IMR-90 (cell line): ENCODE results near the gene LARP4B. TPM values are rescaled to one million over a fixed set of nuclear protein-coding genes. Genes with fewer than 3 reads are reported as not detected.

ENCODE experiments used
- ATAC-seq: fragments of 200-7000 bp; cut with Tn5 transposase; 2 replicates; pipeline ENCODE4 v1.9.1; 2020; ENCODE audit warnings: low read depth, mild to moderate bottlenecking, moderate library complexity
- BruUV-seq: library from RNA; stranded (reverse); fragments of 400-500 nt; replicated peaks from 2 replicates; lab custom pipeline; 2021; lab: Mats Ljungman, UMichigan
- CTCF ChIA-PET: fragments of 300-600 bp; formaldehyde crosslinking; extraction: SDS; loops from one replicate; lab custom pipeline; 2021; ENCODE audit warnings: antibody characterized with exemption; lab: Yijun Ruan, JAX
- POLR2A ChIA-PET: fragments of 300-600 bp; sonication (Branson Sonifier 250); formaldehyde crosslinking; loops from one replicate; lab custom pipeline; 2022; ENCODE audit warnings: antibody characterized with exemption; ENCODE audit not compliant: unreplicated experiment; lab: Charles Lee
- DNase-seq: peaks from one replicate; pipeline ENCODE4 v3.0.0; 2013
- H2AFZ ChIP-seq: replicated peaks from 2 replicates; pipeline ENCODE3; 2013; ENCODE audit warnings: low read length, mild to moderate bottlenecking; ENCODE audit not compliant: poor library complexity
- H2AK5ac ChIP-seq: 2 replicates; pipeline ENCODE4 v1.6.1; 2013; ENCODE audit warnings: low read depth, low read length, inconsistent platforms
- H2AK9ac ChIP-seq: replicated peaks from 2 replicates; pipeline ENCODE3; 2013; ENCODE audit warnings: mild to moderate bottlenecking, low read depth, low read length, moderate library complexity; ENCODE audit not compliant: poor library complexity
- H2BK120ac ChIP-seq: 2 replicates; pipeline ENCODE4 v1.6.1; 2013; ENCODE audit warnings: low read depth, low read length, inconsistent platforms
- H2BK15ac ChIP-seq: 3 replicates; pipeline ENCODE4 v1.6.1; 2013; ENCODE audit warnings: low read depth, low read length, inconsistent platforms
- H2BK20ac ChIP-seq: 2 replicates; pipeline ENCODE4 v1.6.1; 2013; ENCODE audit warnings: low read depth, mild to moderate bottlenecking, inconsistent platforms, low read length, moderate library complexity
- H2BK5ac ChIP-seq: 2 replicates; pipeline ENCODE4 v1.6.1; 2013; ENCODE audit warnings: mild to moderate bottlenecking, low read depth, low read length, inconsistent platforms; ENCODE audit not compliant: poor library complexity, severe bottlenecking
- H3K14ac ChIP-seq: replicated peaks from 2 replicates; pipeline ENCODE4 v1.6.1; 2013; ENCODE audit warnings: low read depth, low read length, inconsistent platforms
- H3K18ac ChIP-seq: 2 replicates; pipeline ENCODE4 v1.6.1; 2013; ENCODE audit warnings: low read depth, low read length, control low read depth
- H3K23ac ChIP-seq: 2 replicates; pipeline ENCODE4 v1.6.1; 2013; ENCODE audit warnings: low read depth, low read length, inconsistent platforms
- H3K27ac ChIP-seq: 2 replicates; pipeline ENCODE4 v1.5.1; 2013; ENCODE audit warnings: mild to moderate bottlenecking, control low read depth, low read length; ENCODE audit not compliant: insufficient read depth
- H3K27me3 ChIP-seq: 2 replicates; pipeline ENCODE4 v1.6.1; 2013; ENCODE audit warnings: low read length; ENCODE audit not compliant: control insufficient read depth, insufficient read depth
- H3K36me3 ChIP-seq: 2 replicates; pipeline ENCODE4 v1.6.1; 2013; ENCODE audit warnings: low read length, mixed read lengths; ENCODE audit not compliant: control insufficient read depth, insufficient read depth
- H3K4ac ChIP-seq: 2 replicates; pipeline ENCODE4 v1.6.1; 2013; ENCODE audit warnings: low read depth, low read length, inconsistent platforms
- H3K4me1 ChIP-seq: 2 replicates; pipeline ENCODE4 v1.6.1; 2013; ENCODE audit warnings: low read length, mixed read lengths; ENCODE audit not compliant: control insufficient read depth, insufficient read depth
- H3K4me2 ChIP-seq: 2 replicates; pipeline ENCODE4 v1.6.1; 2013; ENCODE audit warnings: low read depth, mild to moderate bottlenecking, control low read depth, low read length, moderate library complexity
- H3K4me3 ChIP-seq: 2 replicates; pipeline ENCODE4 v1.5.1; 2013; ENCODE audit warnings: low read depth, mild to moderate bottlenecking, control low read depth, low read length, moderate library complexity; ENCODE audit not compliant: insufficient read depth
- H3K56ac ChIP-seq: 2 replicates; pipeline ENCODE4 v1.6.1; 2013; ENCODE audit warnings: low read length, inconsistent platforms; ENCODE audit not compliant: insufficient read depth; ENCODE audit errors: extremely low read depth
- H3K79me1 ChIP-seq, 2 experiments: 2 replicates each; pipeline ENCODE4 v1.6.1; 2013; ENCODE audit warnings: low read length in 2 of 2, inconsistent platforms in 1 of 2, low read depth in 1 of 2
- H3K9ac ChIP-seq: 2 replicates; pipeline ENCODE4 v1.6.1; 2013; ENCODE audit warnings: low read depth, low read length, control low read depth
- H3K9me1 ChIP-seq: 2 replicates; pipeline ENCODE4 v1.6.1; 2013; ENCODE audit warnings: low read length, inconsistent platforms; ENCODE audit not compliant: insufficient read depth
- H3K9me3 ChIP-seq: 2 replicates; pipeline ENCODE4 v1.6.1; 2013; ENCODE audit warnings: low read length; ENCODE audit not compliant: control insufficient read depth, insufficient read depth
- H4K20me1 ChIP-seq: 2 replicates; pipeline ENCODE4 v1.6.1; 2013; ENCODE audit warnings: low read length, inconsistent platforms; ENCODE audit not compliant: insufficient read depth
- H4K5ac ChIP-seq: 2 replicates; pipeline ENCODE4 v1.6.1; 2013; ENCODE audit warnings: mild to moderate bottlenecking, low read depth, low read length, control low read depth
- H4K8ac ChIP-seq, 2 experiments: 2 replicates each; pipeline ENCODE4 v1.6.1; 2013; ENCODE audit warnings: low read depth in 2 of 2, low read length in 2 of 2, control low read depth in 1 of 2, inconsistent platforms in 1 of 2
- H4K91ac ChIP-seq: 2 replicates; pipeline ENCODE4 v1.6.1; 2013; ENCODE audit warnings: low read depth, low read length, inconsistent platforms; ENCODE audit not compliant: insufficient read depth
- BHLHE40 ChIP-seq: fragments of 150-350 bp; IDR thresholded peaks from 2 replicates; pipeline ENCODE4 v1.6.1; 2016; ENCODE audit warnings: mild to moderate bottlenecking, low read depth, low read length
- FOS ChIP-seq: fragments of 150-350 bp; IDR thresholded peaks from 2 replicates; pipeline ENCODE4 v1.6.1; 2016; ENCODE audit warnings: low read depth, low read length
- MAZ ChIP-seq: IDR thresholded peaks from 2 replicates; pipeline ENCODE4 v1.6.1; 2012; ENCODE audit warnings: low read depth, mild to moderate bottlenecking, low read length, improper control_type of control experiment, moderate library complexity, borderline replicate concordance
- MXI1 ChIP-seq: IDR thresholded peaks from 2 replicates; pipeline ENCODE4 v1.6.1; 2012; ENCODE audit warnings: low read depth, mild to moderate bottlenecking, low read length, moderate library complexity, borderline replicate concordance
- NFE2L2 ChIP-seq: fragments of 150-350 bp; IDR thresholded peaks from 2 replicates; pipeline ENCODE4 v1.6.1; 2016; ENCODE audit warnings: low read depth, mild to moderate bottlenecking, low read length
- RAD21 ChIP-seq: IDR thresholded peaks from 2 replicates; pipeline ENCODE4 v1.6.1; 2012; ENCODE audit warnings: low read length, improper control_type of control experiment
- RCOR1 ChIP-seq: IDR thresholded peaks from 2 replicates; pipeline ENCODE4 v1.6.1; 2012; ENCODE audit warnings: mild to moderate bottlenecking, low read length, improper control_type of control experiment; ENCODE audit not compliant: insufficient replicate concordance
- RFX5 ChIP-seq: IDR thresholded peaks from 2 replicates; pipeline ENCODE4 v1.8.0; 2012; ENCODE audit warnings: low read depth, mild to moderate bottlenecking, low read length, moderate library complexity
- WGBS, 2 experiments: methylation state at CpG; one replicate each; pipeline versions ENCODE4 v1.1.5 to v1.1.7; 2013; ENCODE audit warnings: missing lambda C conversion rate in 2 of 2; ENCODE audit not compliant: insufficient read length in 1 of 2; ENCODE audit errors: extremely low coverage in 2 of 2; 5-methylcytosine and 5-hydroxymethylcytosine counted together
- dilution Hi-C: fragments of 300-500 bp; cut with HindIII; formaldehyde crosslinking; loops from one replicate; pipeline ENCODE4 v1.14.3; 2018; ENCODE audit warnings: low sequenced_read_pairs; ENCODE audit not compliant: unreplicated experiment
- in situ Hi-C: fragments of 300-500 bp; cut with MboI; formaldehyde crosslinking; loops from 3 replicates; pipeline ENCODE4 v1.14.3; 2019; ENCODE audit warnings: low sequenced_read_pairs, inconsistent platforms, mixed read lengths
- intact Hi-C: fragments of 100-400 bp; cut with micrococcal nuclease; formaldehyde crosslinking; loops from 2 replicates; pipeline ENCODE4 v1.10.0; 2022
- polyA plus RNA-seq, 3 experiments: library from polyadenylated mRNA; depleted of rRNA; stranded (reverse); fragments of >200 nt; gene quantifications; 2 replicates each; pipeline ENCODE4 v1.2.3, GENCODE V29; 2012; ENCODE audit warnings: low replicate concordance in 1 of 3
- total RNA-seq: library from RNA; depleted of rRNA; stranded (reverse); fragments of >200 nt; gene quantifications from 2 replicates; pipeline ENCODE4 v1.2.3, GENCODE V29; 2012
- TF ChIP-seq, protein P1 (sequence below): conservative IDR thresholded peaks from 2 replicates; pipeline ENCODE4 v1.5.1; 2012; ENCODE audit warnings: mild to moderate bottlenecking, low read depth, low read length, improper control_type of control experiment

Gene LARP4B
- total and polyA plus RNA-seq, 2 of the 4 experiments (the other 2 are of a cell fraction) = 24.3 to 25.5 TPM

- H2BK15ac ChIP-seq = no peak overlapping the region
- no peak overlapping the region for H2BK120ac ChIP-seq
- H3K56ac ChIP-seq = no peak overlapping the region
- H3K4me3 ChIP-seq = no peak overlapping the region
- dilution Hi-C loops (no loop called here), intact Hi-C loops (no loop called here), in situ Hi-C loops (no loop called here)
- no peak overlapping the region for H2BK20ac ChIP-seq
- H3K36me3 ChIP-seq = peaks cover 27% of the 10 kb centered on the region
- no peak overlapping the region for H3K4ac ChIP-seq
- no peak overlapping the region for H3K14ac ChIP-seq
- DNase-seq (no peak), ATAC-seq (no peak)
- no peak overlapping the region for H4K5ac ChIP-seq
- H3K23ac ChIP-seq = no peak overlapping the region
- ChIA-PET CTCF (no interaction called here), POLR2A (no interaction called here)
- H2AK5ac ChIP-seq = no peak overlapping the region
- peaks cover 2% of the 10 kb centered on the region; the same call in 1 of the 2 replicates for H3K4me1 ChIP-seq
- no peaks in the 10 kb centered on the region for H3K27me3 ChIP-seq
- peaks cover 46% of the 10 kb centered on the region for H4K20me1 ChIP-seq
- TF ChIP-seq RAD21 = no peak
- TF ChIP-seq FOS = no peak
- no peak for TF ChIP-seq RCOR1
- no peak for TF ChIP-seq NFE2L2
- TF ChIP-seq RFX5 = no peak
- no peak for TF ChIP-seq MAZ
- no peak for TF ChIP-seq BHLHE40
- TF ChIP-seq MXI1 = no peak
- TF ChIP-seq, protein P1, sequence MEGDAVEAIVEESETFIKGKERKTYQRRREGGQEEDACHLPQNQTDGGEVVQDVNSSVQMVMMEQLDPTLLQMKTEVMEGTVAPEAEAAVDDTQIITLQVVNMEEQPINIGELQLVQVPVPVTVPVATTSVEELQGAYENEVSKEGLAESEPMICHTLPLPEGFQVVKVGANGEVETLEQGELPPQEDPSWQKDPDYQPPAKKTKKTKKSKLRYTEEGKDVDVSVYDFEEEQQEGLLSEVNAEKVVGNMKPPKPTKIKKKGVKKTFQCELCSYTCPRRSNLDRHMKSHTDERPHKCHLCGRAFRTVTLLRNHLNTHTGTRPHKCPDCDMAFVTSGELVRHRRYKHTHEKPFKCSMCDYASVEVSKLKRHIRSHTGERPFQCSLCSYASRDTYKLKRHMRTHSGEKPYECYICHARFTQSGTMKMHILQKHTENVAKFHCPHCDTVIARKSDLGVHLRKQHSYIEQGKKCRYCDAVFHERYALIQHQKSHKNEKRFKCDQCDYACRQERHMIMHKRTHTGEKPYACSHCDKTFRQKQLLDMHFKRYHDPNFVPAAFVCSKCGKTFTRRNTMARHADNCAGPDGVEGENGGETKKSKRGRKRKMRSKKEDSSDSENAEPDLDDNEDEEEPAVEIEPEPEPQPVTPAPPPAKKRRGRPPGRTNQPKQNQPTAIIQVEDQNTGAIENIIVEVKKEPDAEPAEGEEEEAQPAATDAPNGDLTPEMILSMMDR = no peak
- H3K9ac ChIP-seq = no peak overlapping the region
- no peak overlapping the region for H2AFZ ChIP-seq
- H3K4me2 ChIP-seq = no peak overlapping the region
- no TSS peak for BruUV-seq
- no peak overlapping the region for H3K18ac ChIP-seq
- peaks cover 28 to 85% of the 10 kb centered on the region in 2 experiments for H3K79me1 ChIP-seq
- H3K9me1 ChIP-seq = peaks cover 22% of the 10 kb centered on the region
- no peak overlapping the region for H4K8ac ChIP-seq
- H3K9me3 ChIP-seq = no peaks in the 10 kb centered on the region
- no peak overlapping the region for H4K91ac ChIP-seq
- H3K27ac ChIP-seq = no peak overlapping the region
- H2BK5ac ChIP-seq = no peak overlapping the region
- 100% methylated on average over 9 of the region's 12 CpGs; no CpG with 5 or more reads in 1 of the 2 experiments for WGBS, 2 experiments
- no peak overlapping the region for H2AK9ac ChIP-seq
Measured at GRCh38 chr10:871951-872403, 59.5 kb downstream of the LARP4B start.
